Activated CD8-positive, alpha-beta memory T cell treated with anti-CD3 and anti-CD28 coated beads for 1 hour (primary cell): ENCODE data around the gene VTI1B.
"Not testable (repeated sequence)": the region's sequence is repeated elsewhere in the genome, so short reads cannot be mapped to it uniquely, and the experiment has no call there.

Source experiments
- DNase-seq, 2 donors: peaks; one replicate each; pipeline ENCODE4 v3.0.0-alpha.2; 2020; ENCODE audit warnings: low read depth in 1 of 2; ENCODE audit errors: extremely low read depth in 1 of 2

Gene VTI1B, protein sequence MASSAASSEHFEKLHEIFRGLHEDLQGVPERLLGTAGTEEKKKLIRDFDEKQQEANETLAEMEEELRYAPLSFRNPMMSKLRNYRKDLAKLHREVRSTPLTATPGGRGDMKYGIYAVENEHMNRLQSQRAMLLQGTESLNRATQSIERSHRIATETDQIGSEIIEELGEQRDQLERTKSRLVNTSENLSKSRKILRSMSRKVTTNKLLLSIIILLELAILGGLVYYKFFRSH

DNA sequence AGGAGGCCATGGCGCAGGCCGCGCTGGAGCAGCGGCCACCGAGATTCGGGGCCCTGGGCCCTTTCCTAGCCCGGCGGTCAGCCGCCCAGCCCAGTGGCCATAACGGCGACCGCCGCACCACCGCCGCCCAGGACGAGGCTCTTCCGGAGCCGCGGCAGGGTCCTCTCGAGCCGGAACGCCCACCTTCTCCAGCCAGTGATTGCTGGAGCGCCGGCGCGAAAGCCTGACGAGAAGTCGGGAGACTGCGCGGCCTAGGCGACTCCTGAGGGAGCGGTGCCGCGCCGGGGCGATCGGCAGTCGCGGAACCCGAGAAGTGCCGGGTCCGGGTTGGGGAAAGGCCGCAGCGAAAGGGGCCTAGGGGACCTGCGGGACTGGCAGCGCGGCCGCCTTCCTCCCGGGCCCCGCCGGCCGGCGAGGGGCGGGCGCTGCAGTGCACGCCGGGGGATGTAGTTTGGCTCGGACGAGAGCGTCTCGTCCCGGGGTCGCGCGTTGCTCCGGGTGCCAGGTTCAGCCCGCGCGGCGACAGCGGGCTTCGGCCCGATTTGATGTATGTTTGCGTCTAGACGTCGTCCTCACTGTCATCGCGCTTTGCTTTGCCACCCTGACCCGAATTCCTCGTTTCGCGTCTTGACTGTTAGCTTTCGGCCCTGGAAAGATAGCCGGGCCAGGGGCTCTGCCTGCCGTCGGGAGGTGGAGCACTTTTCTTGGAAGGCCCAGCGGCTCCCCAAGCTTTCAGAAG is at the start of gene VTI1B:
Gene VTI1B, minus strand, starts transcription at position 153 of the 739 bp plus-strand sequence. Its CDS starts 143 bp downstream, at position 10.
- DNase-seq = peak; percentile 38 to 70

DNA sequence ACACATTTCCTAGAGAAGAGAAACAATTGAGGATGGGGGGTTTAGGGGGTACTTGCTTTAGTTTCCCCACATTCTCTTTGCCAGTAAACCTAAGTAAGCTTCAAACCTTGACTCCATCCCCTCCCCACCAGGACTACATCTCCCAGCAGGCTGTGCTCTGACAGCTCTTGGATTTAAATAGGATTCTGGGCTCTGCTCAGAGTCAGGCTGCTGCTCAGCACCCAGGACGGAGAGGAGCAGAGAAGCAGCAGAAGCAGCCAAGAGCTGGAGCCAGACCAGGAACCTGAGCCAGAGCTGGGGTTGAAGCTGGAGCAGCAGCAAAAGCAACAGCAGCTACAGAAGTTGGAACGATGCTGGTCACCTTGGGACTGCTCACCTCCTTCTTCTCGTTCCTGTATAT is 47.9 kb upstream of the VTI1B start:
- DNase-seq = no peak

DNA sequence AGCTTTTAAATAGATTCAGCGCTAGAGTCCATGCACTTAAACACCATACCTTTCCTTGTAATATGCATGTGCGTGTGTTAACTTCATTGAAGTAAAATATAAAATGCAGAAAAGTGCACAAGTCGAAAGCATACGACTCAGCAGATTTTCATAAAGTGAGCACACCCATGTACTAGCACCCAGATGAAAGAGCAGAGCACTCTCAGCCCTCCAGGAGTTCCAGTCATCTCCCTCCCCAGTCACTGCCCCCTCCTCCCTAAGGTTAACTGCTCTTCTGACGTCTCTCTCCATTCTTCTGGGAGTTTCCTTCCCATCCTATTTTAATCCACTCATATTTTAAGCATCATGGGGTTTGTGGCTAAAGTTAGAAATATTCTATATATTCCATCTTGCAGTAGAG is 47.4 kb upstream of the VTI1B start:
- no peak for DNase-seq

DNA sequence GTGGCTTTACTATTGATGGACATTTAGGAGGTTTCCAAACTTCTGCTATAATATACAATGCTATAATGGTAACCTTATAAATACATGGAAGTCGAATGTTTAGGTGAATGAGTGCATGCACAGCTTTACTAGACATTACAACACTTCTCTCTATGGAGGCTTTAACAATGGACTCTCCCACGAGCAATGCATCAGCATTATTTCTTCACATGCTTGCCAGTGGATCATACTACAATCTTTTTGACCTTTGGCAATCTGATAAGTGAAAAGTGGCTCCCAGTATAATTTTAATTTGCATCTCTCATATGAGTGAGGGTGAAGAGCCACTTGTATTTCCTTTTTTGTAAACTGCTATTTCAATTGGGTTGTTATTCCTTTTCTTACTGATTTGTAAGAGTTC is 45.4 kb upstream of the VTI1B start:
- no peak for DNase-seq

DNA sequence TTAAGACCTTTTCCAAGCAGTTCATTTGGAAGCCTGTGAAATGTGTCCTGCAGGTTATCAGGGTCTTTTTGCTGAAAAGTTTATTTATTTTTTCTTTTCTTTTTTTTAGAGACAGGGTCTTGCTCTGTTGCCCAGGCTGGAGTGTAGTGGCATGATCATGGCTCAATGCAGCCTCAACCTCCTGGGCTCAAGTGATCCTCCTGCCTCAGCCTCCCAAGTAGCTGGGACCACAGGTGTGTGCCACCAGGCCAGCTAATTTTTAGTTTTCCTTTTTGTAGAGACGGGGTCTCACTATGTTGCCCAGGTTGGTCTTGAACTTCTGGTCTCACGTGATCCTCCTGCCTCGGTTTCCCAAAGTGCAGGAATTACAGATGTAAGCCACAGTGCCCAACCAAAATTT is 45.0 kb upstream of the VTI1B start:
- DNase-seq = not testable (repeated sequence)

DNA sequence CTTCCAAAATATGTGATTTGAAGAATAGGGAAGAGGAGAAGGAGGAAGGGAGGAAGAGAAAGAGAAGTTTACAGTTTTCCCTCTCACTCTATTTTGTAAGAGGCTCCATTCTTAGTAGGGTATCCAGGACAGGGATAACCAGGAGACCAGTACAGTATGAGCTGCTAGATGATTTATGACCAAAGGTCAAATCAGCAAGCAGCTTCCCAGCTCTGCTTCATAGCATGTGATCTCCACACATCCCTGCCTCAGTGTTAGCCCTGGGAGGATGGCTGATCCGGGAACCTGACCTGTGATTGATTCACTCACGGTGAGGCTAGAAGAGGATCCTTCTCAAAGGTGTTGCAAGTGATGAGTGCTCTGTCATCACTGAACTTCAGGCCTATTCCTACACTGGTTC is 43.8 kb upstream of the VTI1B start:
- DNase-seq = no peak

DNA sequence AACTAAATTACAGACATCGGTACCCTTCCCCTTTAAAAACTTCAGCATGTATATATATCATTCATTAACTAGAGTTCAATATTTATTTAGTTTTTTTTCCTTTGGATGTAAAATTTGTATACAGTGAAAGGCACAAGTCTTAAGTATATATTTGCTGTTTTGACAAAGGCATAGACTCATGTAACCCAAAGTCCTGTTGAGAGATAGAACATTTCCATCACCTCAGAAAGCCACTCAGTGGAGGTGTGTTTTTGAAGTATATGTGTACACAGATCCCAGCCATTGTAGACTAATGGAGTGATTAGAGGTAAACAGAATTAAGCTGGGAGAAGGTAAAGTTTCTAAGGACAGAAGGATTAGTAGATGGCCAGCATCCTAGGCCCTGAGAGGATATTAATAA is 42.6 kb upstream of the VTI1B start:
- no peak for DNase-seq

DNA sequence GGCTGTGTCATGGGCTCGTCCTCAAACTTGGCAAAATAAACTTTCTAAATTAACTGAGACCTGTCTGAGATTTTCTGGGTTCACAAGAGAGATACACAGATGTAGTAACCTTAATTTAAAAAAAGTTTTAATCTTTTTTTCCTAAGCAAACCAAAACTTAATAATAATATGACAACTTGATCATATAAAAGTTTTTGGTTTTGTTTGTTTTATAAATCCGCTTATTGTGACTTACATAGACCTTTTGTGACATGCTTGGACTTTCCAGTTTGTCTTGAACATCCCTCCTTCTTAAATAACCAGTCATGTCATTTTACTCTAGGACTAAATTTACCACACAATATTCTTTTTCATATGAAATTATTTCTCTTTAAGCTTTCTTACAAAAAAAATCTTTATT is 35.8 kb upstream of the VTI1B start:
- DNase-seq = no peak

DNA sequence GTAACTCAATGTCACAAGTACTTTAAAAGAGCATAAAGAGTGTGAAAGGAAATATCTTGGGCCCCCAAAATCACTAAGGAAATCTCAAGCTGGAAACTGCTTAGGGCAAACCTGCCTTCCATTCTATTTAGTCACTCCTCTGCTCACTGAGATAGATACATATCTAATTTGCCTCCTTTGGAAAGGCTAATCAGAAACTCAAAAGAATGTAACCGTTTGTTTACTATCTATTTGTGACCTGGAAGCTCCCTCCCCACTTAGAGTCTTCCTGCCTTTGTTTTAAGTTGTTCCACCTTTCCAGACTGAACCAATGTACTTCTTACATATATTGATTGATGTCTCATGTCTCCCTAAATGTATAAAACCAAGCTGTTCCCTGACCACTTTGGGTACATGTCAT is 35.4 kb upstream of the VTI1B start:
- DNase-seq = not testable (repeated sequence)

DNA sequence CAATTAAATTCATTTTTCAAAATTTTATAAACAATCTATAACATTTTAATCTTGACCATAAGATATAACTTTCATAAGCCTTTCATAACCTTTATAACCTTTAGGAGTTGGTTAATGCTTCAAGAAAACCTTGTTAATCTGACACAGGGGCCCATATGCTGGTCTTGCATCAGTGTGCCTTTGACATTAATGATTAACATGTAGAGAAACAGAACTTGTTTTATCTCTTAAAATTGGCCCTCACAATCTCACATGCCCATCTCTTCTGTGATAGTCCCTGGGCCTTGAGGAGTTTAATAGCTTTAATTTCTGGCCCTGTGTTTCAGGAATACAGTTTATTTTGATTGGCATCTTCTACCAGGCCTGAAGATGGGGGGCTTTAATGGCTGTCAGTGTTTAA is 34.9 kb upstream of the VTI1B start:
- not testable (repeated sequence) for DNase-seq

DNA sequence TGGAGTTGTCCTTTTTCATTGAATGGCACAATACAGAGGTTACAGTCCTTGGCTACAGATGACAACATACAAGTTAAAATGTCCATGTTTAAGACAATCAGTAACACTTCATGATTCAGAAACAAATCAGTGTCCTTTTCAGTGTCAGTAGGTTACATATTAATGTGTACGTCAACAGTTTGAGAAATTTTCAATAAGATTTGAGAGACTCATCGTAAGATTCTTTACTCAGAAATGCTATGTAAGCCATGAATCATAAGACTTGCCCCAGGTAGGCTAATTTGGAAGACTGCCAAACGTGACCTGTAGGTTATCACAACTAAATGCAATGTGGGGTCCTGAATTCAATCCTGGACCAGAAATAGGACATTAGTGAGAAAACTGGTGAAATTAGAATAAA is 30.8 kb upstream of the VTI1B start:
- no peak for DNase-seq

DNA sequence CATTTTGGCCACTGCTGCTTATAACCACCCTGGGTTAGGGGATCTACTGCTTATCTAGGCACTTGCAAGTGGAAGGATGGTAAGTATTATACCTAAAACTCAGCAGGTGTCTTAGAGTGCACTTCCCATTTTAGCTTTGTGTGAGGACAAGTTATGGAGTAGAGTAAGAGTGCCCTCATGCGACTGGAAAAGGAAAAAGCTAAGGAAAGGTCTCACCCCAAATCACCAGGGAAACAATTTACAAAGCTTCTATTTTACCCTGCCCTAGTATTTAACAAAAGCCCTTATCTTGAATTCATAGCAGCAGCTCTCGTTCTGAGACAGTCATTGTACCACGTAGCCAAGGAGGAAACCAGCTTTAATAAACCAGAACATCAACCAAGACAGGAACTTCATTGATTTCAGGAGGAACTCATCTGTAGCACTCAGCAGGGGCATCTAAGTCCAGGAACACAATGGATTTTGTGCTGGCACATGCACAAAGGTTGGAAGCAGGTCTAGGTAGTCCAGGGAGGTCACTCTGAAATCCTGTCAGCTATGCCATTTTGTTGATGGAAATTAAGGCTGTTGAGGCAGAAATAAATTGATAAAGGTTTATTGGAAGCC is 30.2 kb upstream of the VTI1B start:
- DNase-seq = no peak

DNA sequence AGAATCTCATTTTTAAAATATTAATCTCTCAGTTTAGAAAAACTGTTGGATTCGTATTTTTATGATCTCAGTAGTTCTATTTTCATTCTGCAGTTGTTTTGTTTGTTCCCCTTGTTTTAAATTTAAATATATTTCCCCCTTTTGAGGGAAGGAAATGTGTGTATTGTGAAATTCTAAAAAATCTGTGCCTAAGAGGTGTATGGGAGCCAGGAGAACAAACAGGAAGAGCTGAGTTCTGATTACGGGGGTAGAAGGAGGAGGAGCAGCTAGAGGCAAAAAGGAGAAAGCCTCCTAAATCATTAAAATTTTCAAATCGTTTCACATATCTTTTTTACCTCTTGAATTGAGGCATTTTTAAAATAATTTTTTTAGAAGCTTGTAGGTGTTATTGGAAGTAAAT is 29.6 kb upstream of the VTI1B start:
- no peak for DNase-seq

DNA sequence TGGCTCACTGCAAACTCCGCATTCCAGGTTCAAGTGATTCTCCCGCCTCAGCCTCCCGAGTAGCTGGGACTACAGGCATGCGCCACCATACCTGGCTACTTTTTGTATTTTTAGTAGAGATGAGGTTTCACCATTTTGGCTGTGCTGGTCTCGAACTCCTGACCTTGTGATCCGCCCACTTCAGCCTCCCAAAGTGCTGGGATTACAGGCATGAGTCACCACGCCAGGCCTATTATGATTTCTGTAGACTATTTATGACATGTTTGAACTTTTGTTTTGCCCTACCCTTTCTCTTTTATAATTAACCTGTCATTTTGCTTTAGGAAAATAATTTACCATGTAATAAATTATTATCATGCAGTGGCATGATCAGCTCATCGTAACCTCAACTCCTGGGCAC is 27.1 kb upstream of the VTI1B start, which contains the start of gene RDH12:
Gene RDH12, plus strand, starts transcription at position 395 of the 400 bp plus-strand sequence. CDS start 20,757 bp downstream, outside the sequence.
- not testable (repeated sequence) for DNase-seq

DNA sequence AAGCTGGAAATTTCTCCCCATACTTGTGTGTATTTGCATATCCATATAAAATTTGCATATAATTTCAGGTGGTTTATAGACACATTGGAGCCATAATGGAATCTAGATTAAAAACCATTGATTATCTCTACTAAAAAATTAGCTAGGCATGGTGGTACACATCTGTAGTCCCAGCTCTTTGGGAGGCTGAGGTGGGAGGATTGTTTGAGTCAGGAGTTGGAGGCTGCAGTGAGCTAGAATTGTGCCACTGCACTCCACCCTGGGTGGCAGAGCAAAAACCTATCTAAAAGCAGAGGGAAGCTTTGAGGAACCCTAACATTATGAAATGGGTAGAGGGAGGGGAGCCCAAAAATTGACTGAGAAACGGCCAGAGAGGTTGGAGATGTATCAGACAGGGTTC is 23.7 kb upstream of the VTI1B start:
- DNase-seq = no peak

DNA sequence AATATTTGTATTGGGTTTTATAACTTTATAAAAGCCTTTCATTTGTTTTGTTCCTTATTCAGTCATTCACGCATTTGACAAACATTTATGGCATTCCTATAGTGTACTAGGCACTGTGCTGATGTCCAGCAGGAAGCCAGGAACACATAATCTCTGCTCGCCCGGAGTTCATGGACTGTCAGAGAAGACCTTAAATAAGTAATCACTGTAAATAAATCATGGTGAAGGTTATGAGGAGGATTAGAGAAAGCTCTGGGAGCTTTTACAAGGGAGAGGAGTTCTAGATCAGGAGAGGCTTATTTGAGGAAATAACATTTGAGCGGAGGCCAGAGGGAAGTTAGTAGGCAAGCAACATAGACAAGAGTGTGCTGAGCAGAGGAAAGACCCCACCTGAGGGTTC is 22.6 kb upstream of the VTI1B start:
- no peak for DNase-seq

DNA sequence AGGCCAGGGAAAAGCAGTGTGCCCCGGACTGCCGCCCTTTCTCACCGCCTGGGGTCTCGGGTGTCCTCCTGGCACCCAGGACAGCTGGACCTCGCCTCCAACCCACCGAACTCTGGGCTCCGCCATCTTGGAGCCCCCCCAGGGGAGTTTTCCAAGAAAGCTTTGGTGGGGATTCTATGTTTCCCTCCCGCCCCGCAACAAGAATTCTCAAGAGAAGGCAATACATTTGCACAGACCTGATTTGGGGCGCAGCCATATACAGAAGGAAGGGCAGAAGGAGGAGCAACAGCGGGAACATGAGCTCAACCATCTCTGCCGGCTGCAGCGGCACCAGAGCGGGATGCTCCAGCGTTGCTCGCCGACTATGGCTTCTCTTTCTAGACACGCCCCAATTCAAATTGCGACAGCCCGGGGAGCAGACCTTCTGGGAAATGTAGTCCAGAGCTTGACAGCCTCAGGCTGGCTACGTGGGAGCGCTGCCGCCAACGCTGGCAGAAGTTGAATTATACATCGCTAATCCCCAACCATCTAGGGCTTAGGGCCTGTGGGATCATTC is 21.0 kb upstream of the VTI1B start, which contains the start of gene RDH11:
Gene RDH11, minus strand, starts transcription at position 371 of the 556 bp plus-strand sequence. Its CDS starts 61 bp downstream, at position 310.
- peak; percentile 51 to 65 for DNase-seq

DNA sequence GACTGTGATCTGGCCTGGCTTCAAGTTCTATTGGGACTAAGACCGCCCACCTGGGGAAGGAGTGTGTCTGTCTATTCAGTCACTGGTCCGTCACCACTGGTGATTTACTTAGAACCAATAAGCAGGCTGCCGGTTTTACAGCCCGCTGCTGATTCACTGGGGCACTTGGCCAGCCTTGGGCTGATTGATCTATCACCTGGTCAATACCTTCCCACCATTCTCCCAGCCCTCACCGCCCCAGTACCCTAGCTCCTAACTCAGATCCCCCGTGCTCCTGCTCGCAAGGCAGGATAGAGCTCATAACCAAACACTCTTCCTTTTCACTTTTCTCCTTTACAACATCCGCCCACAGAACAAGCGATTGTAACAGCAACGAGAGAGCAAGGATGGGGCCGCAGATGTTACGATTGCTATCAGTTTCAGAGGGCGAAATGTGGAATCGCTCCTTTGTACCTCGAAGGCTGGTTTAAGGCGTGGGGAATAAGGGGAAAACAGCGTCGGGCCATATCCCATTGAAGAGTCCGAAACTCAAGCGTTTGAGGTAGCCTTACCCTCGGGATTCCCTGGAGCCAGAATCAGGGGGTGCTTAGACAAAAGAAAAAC is 20.5 kb upstream of the VTI1B start:
- peak; percentile 24 to 29 for DNase-seq

DNA sequence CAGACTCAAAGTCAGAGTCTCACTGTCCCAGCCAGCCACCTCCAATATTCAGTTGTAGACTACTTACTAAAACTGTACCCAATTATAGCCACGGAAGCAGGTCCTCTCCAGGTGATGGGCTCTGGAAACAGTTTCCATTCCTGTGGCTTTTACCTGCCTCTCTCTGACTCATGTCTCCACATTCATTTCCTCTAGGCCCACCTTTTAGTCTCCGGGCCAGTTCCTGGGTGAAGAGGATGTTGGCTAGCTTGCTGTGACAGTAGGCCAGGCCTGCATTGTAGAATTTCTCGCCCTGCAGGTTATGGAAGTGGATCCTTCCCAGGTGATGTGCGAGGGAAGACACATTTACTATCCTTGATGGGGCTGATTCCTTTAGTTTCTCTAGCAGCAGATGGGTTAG is 15.6 kb upstream of the VTI1B start:
- no peak for DNase-seq

DNA sequence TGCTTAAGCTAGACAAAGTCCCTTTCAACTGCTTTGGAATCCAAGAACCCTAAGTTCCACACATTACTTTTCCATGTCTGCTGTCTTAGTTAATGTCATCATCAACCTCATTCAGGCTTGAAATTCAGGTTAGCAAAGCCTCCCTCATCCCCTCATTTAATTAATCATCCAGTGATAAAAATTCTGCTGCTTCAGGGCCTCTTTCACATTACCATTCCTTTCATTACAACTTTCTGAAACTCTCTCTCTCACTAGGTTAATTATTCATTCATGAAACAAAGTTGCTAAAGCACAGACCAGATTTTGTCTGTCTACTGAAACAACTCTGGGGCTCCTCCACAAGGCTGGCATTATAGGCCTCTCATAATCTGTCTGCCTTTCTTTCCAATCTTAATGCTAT is 9.4 kb upstream of the VTI1B start:
- no peak for DNase-seq

DNA sequence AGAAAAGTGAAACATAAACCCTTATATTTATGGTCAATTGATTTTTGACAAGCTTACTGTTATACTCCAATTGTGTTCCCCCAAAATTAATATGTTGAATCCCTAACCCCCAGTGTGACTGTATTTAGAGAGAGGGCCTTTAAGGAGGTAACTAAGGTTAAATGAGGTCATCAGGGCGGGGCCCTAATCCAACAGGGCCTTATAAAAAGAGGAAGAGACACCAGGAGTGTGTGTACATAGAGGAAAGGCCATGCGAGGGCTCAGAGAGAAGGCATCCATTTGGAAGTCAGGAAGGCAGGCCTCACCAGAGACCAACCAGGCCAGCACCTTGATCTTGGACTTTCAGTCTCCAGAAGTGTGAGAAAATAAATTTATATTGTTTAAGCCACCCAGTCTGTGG is 6.5 kb upstream of the VTI1B start:
- no peak for DNase-seq
